Activated CD4-positive, alpha-beta T cell treated with anti-CD3 and anti-CD28 coated beads for 36 hours (primary cell): ENCODE measurements around the gene WDR83. TPM values are rescaled to one million over a fixed set of nuclear protein-coding genes. Genes with fewer than 3 reads are reported as not detected.
"Not testable (repeated sequence)": the region's sequence is repeated elsewhere in the genome, so short reads cannot be mapped to it uniquely, and the experiment has no call there.

Source experiments
- ATAC-seq: fragments of 200-7000 bp; cut with Tn5 transposase; one replicate; pipeline ENCODE4 v1.10.0; 2021; ENCODE audit warnings: mild to moderate bottlenecking, moderate library complexity
- CTCF ChIA-PET: fragments of 350-600 bp; sonication (Branson Sonifier 250); formaldehyde crosslinking; loops from one replicate; lab custom pipeline; 2021; ENCODE audit warnings: antibody characterized with exemption; lab: Charles Lee
- POLR2A ChIA-PET: fragments of 350-600 bp; sonication (Branson Sonifier 250); formaldehyde crosslinking; loops from one replicate; lab custom pipeline; 2021; ENCODE audit warnings: antibody characterized with exemption, inconsistent platforms; lab: Charles Lee
- DNase-seq: peaks from one replicate; pipeline ENCODE4 v3.0.0-alpha.2; 2020
- H3K27ac Mint-ChIP-seq: one replicate; pipeline ENCODE4 v1.8.0; 2021; ENCODE audit warnings: mixed read lengths
- H3K27me3 Mint-ChIP-seq: one replicate; pipeline ENCODE4 v1.8.0; 2021; ENCODE audit warnings: mixed read lengths
- H3K36me3 Mint-ChIP-seq: one replicate; pipeline ENCODE4 v1.8.0; 2021; ENCODE audit warnings: low read depth, mixed read lengths
- H3K4me1 Mint-ChIP-seq: one replicate; pipeline ENCODE4 v1.8.0; 2021; ENCODE audit warnings: mixed read lengths
- H3K4me3 Mint-ChIP-seq: one replicate; pipeline ENCODE4 v1.8.0; 2021; ENCODE audit warnings: mild to moderate bottlenecking, moderate library complexity, mixed read lengths
- H3K9me3 Mint-ChIP-seq: one replicate; pipeline ENCODE4 v1.8.0; 2021; ENCODE audit warnings: low read depth, mixed read lengths
- intact Hi-C, 2 experiments: fragments of 100-400 bp; cut with DNase I in 1 of 2; cut with micrococcal nuclease in 1 of 2; formaldehyde crosslinking; loops; one replicate each; pipeline versions ENCODE4 v1.14.2 to v1.15.1; 2022 to 2024; cut with DNase I, micrococcal nuclease
- total RNA-seq, 2 experiments: library from RNA; stranded (reverse); gene quantifications; one replicate each; pipeline ENCODE4 v1.2.3, GENCODE V29; 2021

The WDR83 gene
- total RNA-seq, 2 experiments from 2014 or later, result 13.5 to 19.5 TPM

- H3K4me3 Mint-ChIP-seq, H3K9me3 Mint-ChIP-seq, H3K4me1 Mint-ChIP-seq, H3K27ac Mint-ChIP-seq, CTCF ChIA-PET, POLR2A ChIA-PET, ATAC-seq, intact Hi-C loops, H3K27me3 Mint-ChIP-seq: not testable (repeated sequence)
- DNase-seq, result peak; percentile 31
- peaks cover 52% of the 10 kb centered on the region for H3K36me3 Mint-ChIP-seq
These were observed 45.5 kb downstream of the WDR83 start for GRCh38 chr19:12712077-12712476.

- DNase-seq, POLR2A ChIA-PET, H3K27me3 Mint-ChIP-seq, H3K4me3 Mint-ChIP-seq, H3K9me3 Mint-ChIP-seq, H3K4me1 Mint-ChIP-seq, intact Hi-C loops, ATAC-seq, H3K27ac Mint-ChIP-seq: not testable (repeated sequence)
- H3K36me3 Mint-ChIP-seq, result peaks cover 53% of the 10 kb centered on the region
- CTCF ChIA-PET, result interaction anchor here (1.0 kb wide), 1 partner anchor 10 kb away, joined by 6 read pairs; no protein-coding TSS in a partner anchor
These were observed 46.7 kb downstream of the WDR83 start for GRCh38 chr19:12713304-12713703.

- Mint-ChIP-seq H3K9me3 (no peaks in the 10 kb centered on the region), H3K36me3 (peaks cover 62% of the 10 kb centered on the region), H3K27me3 (no peaks in the 10 kb centered on the region), H3K4me3 (no peak overlapping the region), H3K27ac (no peak overlapping the region), H3K4me1 (peaks cover 19% of the 10 kb centered on the region)
- POLR2A ChIA-PET, result no interaction called here
- CTCF ChIA-PET, result interaction anchor here (0.9 to 1.5 kb wide), 3 partner anchors 18 to 133 kb away, joined by 3 to 6 read pairs (median 4); no protein-coding TSS in a partner anchor
- intact Hi-C loops, result loop anchor here in 1 of 2 experiments (5.0 kb wide), 1 partner anchor 42 kb away; no protein-coding TSS in a partner anchor
- ATAC-seq (no peak), DNase-seq (no peak)
These were observed 48.5 kb downstream of the WDR83 start for GRCh38 chr19:12715102-12715501.

- no peaks in the 10 kb centered on the region for H3K27me3 Mint-ChIP-seq
- ATAC-seq (no peak), DNase-seq (no peak)
- peaks cover 59% of the 10 kb centered on the region for H3K36me3 Mint-ChIP-seq
- peaks cover 26% of the 10 kb centered on the region for H3K4me1 Mint-ChIP-seq
- no peak overlapping the region for H3K27ac Mint-ChIP-seq
- ChIA-PET CTCF (interaction anchor here (0.9 to 1.7 kb wide), 5 partner anchors 17 to 132 kb away, joined by 3 to 6 read pairs (median 4); no protein-coding TSS in a partner anchor), POLR2A (no interaction called here)
- intact Hi-C loops, result loop anchor here in 1 of 2 experiments (5.0 kb wide), 1 partner anchor 41 kb away; no protein-coding TSS in a partner anchor
- H3K9me3 Mint-ChIP-seq, result no peaks in the 10 kb centered on the region
- H3K4me3 Mint-ChIP-seq, result no peak overlapping the region
These were observed 49.3 kb downstream of the WDR83 start for GRCh38 chr19:12715929-12716328.

GRCh38 chr19:12720296-12720695, 53.7 kb downstream of the WDR83 start:
- intact Hi-C loops, result loop anchor here (5.0 kb wide), 2 partner anchors 217 to 227 kb away; partner anchors contain the start of genes CALR (in 1 of the 2) and RAD23A (in 1 of the 2)
- POLR2A ChIA-PET, result no interaction called here
- peaks cover 35% of the 10 kb centered on the region for H3K4me1 Mint-ChIP-seq
- CTCF ChIA-PET, result interaction anchor here (1.8 to 3.5 kb wide), 2 partner anchors 37 to 40 kb away, joined by 4 to 12 read pairs; no protein-coding TSS in a partner anchor
- DNase-seq (no peak), ATAC-seq (no peak)
- no peaks in the 10 kb centered on the region for H3K27me3 Mint-ChIP-seq
- peaks cover 53% of the 10 kb centered on the region for H3K36me3 Mint-ChIP-seq
- no peaks in the 10 kb centered on the region for H3K9me3 Mint-ChIP-seq
- peak overlapping the region; percentile 88 for H3K27ac Mint-ChIP-seq
- H3K4me3 Mint-ChIP-seq, result peak overlapping the region; percentile 99

GRCh38 chr19:12720851-12721655, 54.4 kb downstream of the WDR83 start:
- intact Hi-C loops, result loop anchor here (5.0 kb wide), 2 partner anchors 216 to 226 kb away; partner anchors contain the start of genes CALR (in 1 of the 2) and RAD23A (in 1 of the 2)
- ChIA-PET CTCF (interaction anchor here (0.8 to 4.5 kb wide), 4 partner anchors 10 to 36 kb away, joined by 3 to 36 read pairs (median 8); partner anchors contain the start of genes GET3 and TRIR), POLR2A (interaction anchor here (0.6 to 3.5 kb wide), 5 partner anchors 12 to 85 kb away, joined by 3 to 48 read pairs (median 3); partner anchors contain the start of genes GET3 and TRIR)
- Mint-ChIP-seq H3K27me3 (no peaks in the 10 kb centered on the region), H3K9me3 (no peaks in the 10 kb centered on the region), H3K36me3 (peaks cover 49% of the 10 kb centered on the region), H3K4me1 (peaks cover 35% of the 10 kb centered on the region), H3K27ac (peak overlapping the region; percentile 88), H3K4me3 (peak overlapping the region; percentile 99)
- no peak for ATAC-seq
- DNase-seq, result peak; percentile 43

GRCh38 chr19:12721656-12722565, 55.3 kb downstream of the WDR83 start:
- Mint-ChIP-seq H3K27me3 (no peaks in the 10 kb centered on the region), H3K9me3 (no peaks in the 10 kb centered on the region), H3K4me1 (peaks cover 35% of the 10 kb centered on the region), H3K4me3 (peak overlapping the region; percentile 99), H3K27ac (peak overlapping the region; percentile 79), H3K36me3 (peaks cover 48% of the 10 kb centered on the region)
- intact Hi-C loops, result loop anchor here (1.0 to 5.0 kb wide), 8 partner anchors 26 to 225 kb away; partner anchors contain the start of genes DHPS (in 2 of the 2), CALR (in 1 of the 2), FBXW9 (in 1 of the 2) and HOOK2 (in 1 of the 2)
- ChIA-PET POLR2A (interaction anchor here (0.6 to 3.5 kb wide), 9 partner anchors 8 to 415 kb away, joined by 3 to 48 read pairs (median 3); partner anchors contain the start of genes GET3 and TRIR), CTCF (interaction anchor here (0.8 to 4.5 kb wide), 9 partner anchors 8 to 125 kb away, joined by 3 to 36 read pairs (median 6); partner anchors contain the start of genes GET3 and TRIR)
- peak; percentile 73 for DNase-seq
- peak; percentile 27 for ATAC-seq

GRCh38 chr19:12722566-12723380, 56.2 kb downstream of the WDR83 start:
- CTCF ChIA-PET, result interaction anchor here (0.8 to 4.5 kb wide), 10 partner anchors 9 to 124 kb away, joined by 3 to 36 read pairs (median 6); partner anchors contain the start of gene TRIR
- H3K4me1 Mint-ChIP-seq, result peaks cover 35% of the 10 kb centered on the region
- peak; percentile 97 for DNase-seq
- ATAC-seq, result peak; percentile 84
- no peaks in the 10 kb centered on the region for H3K27me3 Mint-ChIP-seq
- H3K36me3 Mint-ChIP-seq, result peaks cover 47% of the 10 kb centered on the region
- POLR2A ChIA-PET, result interaction anchor here (0.5 to 3.5 kb wide), 10 partner anchors 9 to 414 kb away, joined by 3 to 48 read pairs (median 4); partner anchors contain the start of genes GET3, JUNB and TRIR
- H3K4me3 Mint-ChIP-seq, result peak overlapping the region; percentile 99
- no peaks in the 10 kb centered on the region for H3K9me3 Mint-ChIP-seq
- intact Hi-C loops, result loop anchor here (1.0 to 5.0 kb wide), 10 partner anchors 11 to 225 kb away; partner anchors contain the start of genes DHPS (in 2 of the 2), CALR (in 1 of the 2), FBXW9 (in 1 of the 2) and HOOK2 (in 1 of the 2)
- H3K27ac Mint-ChIP-seq, result peak overlapping the region; percentile 90

GRCh38 chr19:12723381-12723640, 56.7 kb downstream of the WDR83 start:
- Mint-ChIP-seq H3K36me3 (peaks cover 51% of the 10 kb centered on the region), H3K4me1 (peaks cover 34% of the 10 kb centered on the region), H3K4me3 (peak overlapping the region; percentile 99), H3K9me3 (no peaks in the 10 kb centered on the region), H3K27ac (peak overlapping the region; percentile 90), H3K27me3 (no peaks in the 10 kb centered on the region)
- ATAC-seq, result no peak
- intact Hi-C loops, result loop anchor here (1.0 to 5.0 kb wide), 4 partner anchors 10 to 224 kb away; partner anchors contain the start of genes CALR (in 1 of the 2), RAD23A (in 1 of the 2) and TRIR (in 1 of the 2)
- no peak for DNase-seq
- ChIA-PET POLR2A (interaction anchor here (0.5 to 3.5 kb wide), 8 partner anchors 9 to 70 kb away, joined by 3 to 48 read pairs (median 4); partner anchors contain the start of genes FBXW9, GET3, JUNB and TRIR), CTCF (interaction anchor here (0.8 to 4.5 kb wide), 11 partner anchors 8 to 177 kb away, joined by 3 to 36 read pairs (median 6); partner anchors contain the start of gene TRIR)
